GM12875 (cell line): Measurements from ENCODE around the gene SLC7A6.

Source experiments
- H3K4me3 ChIP-seq: one replicate; pipeline ENCODE4 v1.5.1; 2011; ENCODE audit warnings: low read depth, low read length, control low read depth
- CTCF ChIP-seq: IDR thresholded peaks from 2 replicates; pipeline ENCODE4 v1.5.1; 2011; ENCODE audit warnings: low read depth, mild to moderate bottlenecking, control low read depth, inconsistent platforms, low read length, moderate library complexity, borderline replicate concordance; ENCODE audit not compliant: insufficient read depth

SLC7A6 gene

GRCh38 chr16:68230176-68230571 lies 34.2 kb upstream of the SLC7A6 start:
- TF ChIP-seq CTCF, result no peak
- no peak overlapping the region for H3K4me3 ChIP-seq

DNA sequence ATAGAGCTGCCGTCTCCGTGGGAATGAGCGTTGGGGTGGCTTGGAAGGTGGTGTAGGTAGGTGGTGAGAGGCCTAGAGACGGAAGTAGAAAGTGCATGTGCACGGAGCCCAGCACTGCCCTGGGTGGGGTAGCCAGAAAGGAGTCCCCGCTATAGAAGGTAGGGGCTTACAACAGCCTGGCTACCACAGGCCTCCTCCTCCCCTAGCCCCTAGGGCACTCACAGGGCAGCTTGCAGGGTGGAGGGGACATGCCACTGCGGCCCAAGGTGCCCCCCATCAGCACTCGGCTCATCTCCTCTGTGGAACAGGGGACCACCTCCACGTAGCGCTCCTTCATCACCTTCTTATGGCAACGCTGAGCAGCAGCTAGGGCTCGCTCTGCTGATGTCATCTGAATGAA lies 33.4 kb upstream of the SLC7A6 start:
- TF ChIP-seq CTCF, result no peak
- no peak overlapping the region for H3K4me3 ChIP-seq

GRCh38 chr16:68231384-68232136 lies 32.8 kb upstream of the SLC7A6 start:
- no peak for TF ChIP-seq CTCF

DNA sequence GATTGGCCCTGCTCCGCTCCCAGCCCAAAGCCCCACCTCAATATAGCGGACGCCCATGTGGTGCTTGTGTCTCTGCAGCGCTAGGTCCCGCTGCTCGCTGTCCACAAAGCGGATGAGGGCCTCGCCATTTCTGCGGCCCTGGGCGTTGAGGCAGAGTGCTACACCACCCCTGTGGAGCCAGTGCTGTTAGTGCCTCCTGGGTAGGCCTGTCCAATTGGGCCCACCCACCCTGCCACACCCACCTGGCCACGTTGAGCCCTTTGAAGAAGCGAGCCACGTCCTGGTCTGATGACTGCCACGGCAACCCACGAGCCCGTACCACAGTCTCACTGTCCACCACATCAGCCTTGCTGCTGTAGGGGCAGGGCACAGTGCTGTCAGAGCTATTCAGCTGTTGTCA lies 32.0 kb upstream of the SLC7A6 start:
- TF ChIP-seq CTCF, result no peak
- H3K4me3 ChIP-seq, result no peak overlapping the region

More at GRCh38 chr16:68231384-68232136, 32.8 kb upstream of the SLC7A6 start:
- H3K4me3 ChIP-seq, result no peak overlapping the region

- H3K4me3 ChIP-seq, result no peak overlapping the region
These were observed 31.1 kb upstream of the SLC7A6 start for GRCh38 chr16:68233085-68233834.

GRCh38 chr16:68233835-68234187 lies 30.5 kb upstream of the SLC7A6 start:
- no peak overlapping the region for H3K4me3 ChIP-seq

More at GRCh38 chr16:68233085-68233834, 31.1 kb upstream of the SLC7A6 start:
- TF ChIP-seq CTCF, result no peak

More at GRCh38 chr16:68233835-68234187, 30.5 kb upstream of the SLC7A6 start:
- TF ChIP-seq CTCF, result no peak
